OCI-LY3 (cell line): ENCODE measurements around the gene PSPH.
"Not testable (repeated sequence)": the region's sequence is repeated elsewhere in the genome, so short reads cannot be mapped to it uniquely, and the experiment has no call there.

ENCODE experiments used
- H2AFZ ChIP-seq: fragments of 200-600, 300-600 bp; shearing (Covaris generic); 2 replicates; pipeline ENCODE4 v1.6.0; 2014; ENCODE audit warnings: antibody characterized with exemption, low read depth, low read length
- H3K27ac ChIP-seq: fragments of 200-600, 300-600 bp; sonication (generic); 2 replicates; pipeline ENCODE4 v1.5.1; 2014; ENCODE audit warnings: mild to moderate bottlenecking, low read length, moderate library complexity, mixed read lengths
- H3K27me3 ChIP-seq: fragments of 200-600, 300-600 bp; sonication (generic); 2 replicates; pipeline ENCODE4 v1.6.1; 2014; ENCODE audit warnings: low read depth, low read length, mixed read lengths
- H3K36me3 ChIP-seq: fragments of 200-600, 300-600 bp; sonication (generic); replicated peaks from 2 replicates; pipeline ENCODE3; 2014; ENCODE audit warnings: low read depth, low read length, mixed read lengths
- H3K4me1 ChIP-seq: fragments of 300-600, 200-600 bp; sonication (generic); 2 replicates; pipeline ENCODE4 v1.6.1; 2014; ENCODE audit warnings: low read length, mixed read lengths
- H3K4me2 ChIP-seq: fragments of 200-600, 300-600 bp; sonication (generic); 2 replicates; pipeline ENCODE4 v1.6.1; 2014; ENCODE audit warnings: low read length, mixed read lengths
- H3K4me3 ChIP-seq: fragments of 300-600, 200-600 bp; sonication (generic); 2 replicates; pipeline ENCODE4 v1.5.1; 2014; ENCODE audit warnings: antibody characterized with exemption, mild to moderate bottlenecking, low read length, moderate library complexity
- H3K79me2 ChIP-seq: fragments of 300-600, 200-600 bp; shearing (Covaris generic); 2 replicates; pipeline ENCODE4 v1.6.1; 2014; ENCODE audit warnings: mild to moderate bottlenecking, low read length, mixed read lengths
- H3K9ac ChIP-seq: fragments of 300-600, 200-600 bp; shearing (Covaris generic); 2 replicates; pipeline ENCODE4 v1.6.0; 2014; ENCODE audit warnings: mild to moderate bottlenecking, low read length, moderate library complexity
- H3K9me3 ChIP-seq: fragments of 200-600, 300-600 bp; shearing (Covaris generic); 2 replicates; pipeline ENCODE4 v1.6.1; 2014; ENCODE audit warnings: low read length, mixed read lengths; ENCODE audit not compliant: insufficient read depth
- H4K20me1 ChIP-seq: fragments of 200-600, 300-600 bp; sonication (generic); 2 replicates; pipeline ENCODE4 v1.6.1; 2016; ENCODE audit warnings: low read length, mixed read lengths; ENCODE audit not compliant: insufficient read depth
- EZH2phosphoT487 ChIP-seq: fragments of 200-600 bp; shearing (Covaris generic); IDR thresholded peaks from 2 replicates; pipeline ENCODE4 v1.6.1; 2018; ENCODE audit warnings: antibody characterized with exemption, mixed run types, low read depth
- TF ChIP-seq, protein P1 (sequence below): fragments of 200-600, 300-600 bp; sonication (generic); IDR thresholded peaks from 2 replicates; pipeline ENCODE4 v1.5.1; 2014; ENCODE audit warnings: antibody characterized with exemption, low read length, low read depth

Gene PSPH

DNA sequence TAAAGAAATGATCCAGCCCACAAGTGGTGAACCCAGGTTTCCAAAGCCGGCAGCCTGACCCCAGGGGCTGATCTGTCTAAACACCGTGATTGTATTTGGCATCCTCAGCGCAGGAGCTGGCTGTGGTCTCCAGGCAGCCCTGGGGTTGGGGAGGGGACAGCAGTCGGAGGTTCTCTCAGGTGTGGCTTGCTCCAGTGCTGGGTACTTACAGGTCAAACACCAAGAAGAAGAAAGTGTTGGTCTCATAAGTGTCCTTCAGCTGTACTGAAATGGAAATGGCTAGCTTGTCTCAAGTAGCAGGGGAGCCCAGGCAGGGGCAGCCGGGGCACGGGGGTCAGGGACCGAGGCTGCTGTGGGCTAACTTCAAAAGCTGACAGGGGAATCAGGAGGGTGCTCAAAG, 35.5 kb upstream of the PSPH start:
- H3K27me3 ChIP-seq = no peaks in the 10 kb centered on the region
- H3K4me2 ChIP-seq = no peak overlapping the region
- no peaks in the 10 kb centered on the region for H3K36me3 ChIP-seq
- no peaks in the 10 kb centered on the region for H4K20me1 ChIP-seq
- H3K79me2 ChIP-seq = no peaks in the 10 kb centered on the region
- no peaks in the 10 kb centered on the region for H3K9me3 ChIP-seq
- no peaks in the 10 kb centered on the region for H3K4me1 ChIP-seq
- no peak for TF ChIP-seq EZH2phosphoT487
- TF ChIP-seq, protein P1, sequence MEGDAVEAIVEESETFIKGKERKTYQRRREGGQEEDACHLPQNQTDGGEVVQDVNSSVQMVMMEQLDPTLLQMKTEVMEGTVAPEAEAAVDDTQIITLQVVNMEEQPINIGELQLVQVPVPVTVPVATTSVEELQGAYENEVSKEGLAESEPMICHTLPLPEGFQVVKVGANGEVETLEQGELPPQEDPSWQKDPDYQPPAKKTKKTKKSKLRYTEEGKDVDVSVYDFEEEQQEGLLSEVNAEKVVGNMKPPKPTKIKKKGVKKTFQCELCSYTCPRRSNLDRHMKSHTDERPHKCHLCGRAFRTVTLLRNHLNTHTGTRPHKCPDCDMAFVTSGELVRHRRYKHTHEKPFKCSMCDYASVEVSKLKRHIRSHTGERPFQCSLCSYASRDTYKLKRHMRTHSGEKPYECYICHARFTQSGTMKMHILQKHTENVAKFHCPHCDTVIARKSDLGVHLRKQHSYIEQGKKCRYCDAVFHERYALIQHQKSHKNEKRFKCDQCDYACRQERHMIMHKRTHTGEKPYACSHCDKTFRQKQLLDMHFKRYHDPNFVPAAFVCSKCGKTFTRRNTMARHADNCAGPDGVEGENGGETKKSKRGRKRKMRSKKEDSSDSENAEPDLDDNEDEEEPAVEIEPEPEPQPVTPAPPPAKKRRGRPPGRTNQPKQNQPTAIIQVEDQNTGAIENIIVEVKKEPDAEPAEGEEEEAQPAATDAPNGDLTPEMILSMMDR = no peak
- H3K27ac ChIP-seq = no peak overlapping the region
- no peak overlapping the region for H2AFZ ChIP-seq
- no peak overlapping the region for H3K4me3 ChIP-seq
- no peak overlapping the region for H3K9ac ChIP-seq

DNA sequence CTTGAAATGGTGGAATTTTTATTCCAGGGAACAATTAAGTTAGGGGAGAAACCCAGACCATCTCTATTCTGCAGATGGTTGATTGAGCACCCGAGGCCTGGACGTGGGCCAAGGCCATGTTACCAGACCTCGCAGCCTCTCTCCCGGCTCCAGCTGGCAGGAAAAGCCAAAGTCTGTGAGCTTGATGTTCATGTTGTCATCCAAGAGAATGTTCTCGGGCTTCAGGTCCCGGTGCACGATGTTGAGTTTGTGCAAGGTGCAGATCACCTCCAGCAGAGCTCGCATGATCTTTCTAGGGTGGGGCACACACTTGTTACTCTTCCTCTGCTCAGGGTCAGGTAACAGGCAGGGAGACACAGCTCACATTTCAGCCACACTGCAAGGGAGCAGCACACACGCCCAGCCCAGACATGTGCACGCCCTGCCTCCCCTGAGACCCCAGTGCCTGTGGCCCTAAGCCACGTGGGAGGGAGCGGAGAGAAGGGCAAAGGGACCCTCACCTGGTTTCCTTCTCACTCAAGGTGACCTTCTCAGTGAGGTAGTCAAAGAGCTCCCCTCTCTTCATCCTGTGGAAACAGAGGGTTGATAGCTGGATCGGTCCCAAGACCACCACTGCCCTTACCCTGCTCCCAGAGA, 32.0 kb upstream of the PSPH start:
- Histone ChIP-seq H3K79me2 (no peaks in the 10 kb centered on the region), H3K4me1 (no peaks in the 10 kb centered on the region), H3K4me3 (no peak overlapping the region), H3K27ac (no peak overlapping the region), H3K4me2 (no peak overlapping the region), H3K9me3 (no peaks in the 10 kb centered on the region), H2AFZ (no peak overlapping the region), H4K20me1 (no peaks in the 10 kb centered on the region), H3K9ac (no peak overlapping the region), H3K27me3 (no peaks in the 10 kb centered on the region), H3K36me3 (peaks cover 14% of the 10 kb centered on the region)
- TF ChIP-seq, protein P1 = no peak
- TF ChIP-seq EZH2phosphoT487 = no peak

- no peak overlapping the region for H2AFZ ChIP-seq
- H3K27me3 ChIP-seq = no peaks in the 10 kb centered on the region
- no peaks in the 10 kb centered on the region for H3K4me1 ChIP-seq
- no peak for TF ChIP-seq EZH2phosphoT487
- TF ChIP-seq, protein P1 = no peak
- H3K9me3 ChIP-seq = no peaks in the 10 kb centered on the region
- H3K9ac ChIP-seq = no peak overlapping the region
- peaks cover 21% of the 10 kb centered on the region for H3K36me3 ChIP-seq
- H4K20me1 ChIP-seq = no peaks in the 10 kb centered on the region
- H3K79me2 ChIP-seq = no peaks in the 10 kb centered on the region
- no peak overlapping the region for H3K4me3 ChIP-seq
- H3K4me2 ChIP-seq = no peak overlapping the region
- no peak overlapping the region for H3K27ac ChIP-seq
Measured at GRCh38 chr7:56081626-56082340, 30.5 kb upstream of the PSPH start.

DNA sequence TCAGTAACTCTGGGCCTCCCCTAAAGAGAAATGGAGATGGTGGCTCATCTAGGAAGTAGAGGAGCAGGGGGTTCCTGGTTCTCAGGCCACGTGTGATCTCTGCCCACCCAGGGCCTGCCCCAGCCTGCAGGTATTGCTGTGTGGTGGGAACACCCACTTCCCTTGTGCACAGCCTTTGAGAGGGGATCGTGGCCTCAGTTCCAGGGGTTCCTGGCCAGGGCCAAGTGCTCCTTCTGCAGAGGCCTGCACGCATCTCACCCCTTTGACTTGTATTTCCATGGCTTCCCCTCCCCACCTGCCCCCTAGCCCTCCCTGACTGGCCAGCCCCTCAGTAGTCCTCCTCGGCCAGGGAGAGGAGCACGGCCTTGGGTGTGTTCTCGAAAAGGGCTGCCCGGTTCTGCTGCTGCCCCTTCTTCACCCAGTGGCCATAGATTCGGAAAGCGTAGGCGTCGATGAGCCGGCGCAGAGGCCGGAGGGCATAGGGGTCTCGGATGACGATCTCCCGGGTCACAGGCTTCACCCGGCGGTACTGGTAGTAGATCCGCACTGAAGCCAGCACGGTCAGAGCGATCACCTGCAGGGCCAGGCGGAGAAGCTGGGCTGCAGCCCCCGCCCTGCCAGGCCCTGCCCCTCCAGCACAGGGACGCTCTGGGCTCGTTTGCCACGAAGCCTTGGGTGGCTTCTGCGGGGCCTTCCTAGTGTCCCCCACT, 29.6 kb upstream of the PSPH start:
- not testable (repeated sequence) for H3K4me3 ChIP-seq, H3K9me3 ChIP-seq, H4K20me1 ChIP-seq, H3K4me2 ChIP-seq, H3K9ac ChIP-seq, H3K27ac ChIP-seq, H3K79me2 ChIP-seq, H3K4me1 ChIP-seq, H3K27me3 ChIP-seq, H2AFZ ChIP-seq
- peaks cover 27% of the 10 kb centered on the region for H3K36me3 ChIP-seq
